Stimulated activated CD4-positive, alpha-beta T cell treated with anti-CD3 and anti-CD28 coated beads, Interleukin-2, amount 100 ng/mL, for 48 hours (primary cell): ENCODE results near the gene NIPA2.

Experiments
- DNase-seq, 2 donors: peaks; one replicate each; pipeline ENCODE4 v3.0.0-alpha.2; 2020

The NIPA2 gene

DNA sequence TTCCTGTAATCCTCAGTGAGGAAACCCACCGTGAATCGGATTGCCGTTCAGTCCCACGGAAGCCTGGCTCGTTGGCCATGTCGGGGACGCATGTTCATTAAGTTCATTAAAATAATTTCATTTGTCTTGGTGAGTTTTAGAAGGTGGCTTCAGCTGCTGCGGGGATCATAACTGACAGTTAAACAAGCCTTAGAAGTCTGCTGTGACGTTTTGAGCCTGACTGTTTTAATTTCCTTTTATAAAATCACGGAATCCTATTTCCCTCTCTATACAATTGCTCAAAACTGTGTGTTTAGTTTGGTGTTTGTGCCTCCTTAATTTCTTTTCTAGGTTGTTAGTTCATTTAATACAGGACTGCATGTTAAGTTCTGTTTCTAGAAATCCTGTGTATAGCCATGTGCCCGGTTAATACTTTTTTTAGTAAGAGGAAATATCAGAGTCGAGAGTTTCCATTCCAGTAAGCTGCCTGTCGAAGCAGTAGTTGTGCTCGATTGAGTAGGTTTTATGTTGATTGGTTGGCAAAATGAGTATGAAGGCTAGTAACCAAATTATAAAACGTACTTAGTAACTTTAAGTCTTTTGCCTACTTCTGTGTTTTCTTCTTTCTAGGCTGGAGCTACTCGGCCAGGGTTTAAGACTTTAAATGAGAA lies 705 bp downstream of the NIPA2 start:
- no peak for DNase-seq

DNA sequence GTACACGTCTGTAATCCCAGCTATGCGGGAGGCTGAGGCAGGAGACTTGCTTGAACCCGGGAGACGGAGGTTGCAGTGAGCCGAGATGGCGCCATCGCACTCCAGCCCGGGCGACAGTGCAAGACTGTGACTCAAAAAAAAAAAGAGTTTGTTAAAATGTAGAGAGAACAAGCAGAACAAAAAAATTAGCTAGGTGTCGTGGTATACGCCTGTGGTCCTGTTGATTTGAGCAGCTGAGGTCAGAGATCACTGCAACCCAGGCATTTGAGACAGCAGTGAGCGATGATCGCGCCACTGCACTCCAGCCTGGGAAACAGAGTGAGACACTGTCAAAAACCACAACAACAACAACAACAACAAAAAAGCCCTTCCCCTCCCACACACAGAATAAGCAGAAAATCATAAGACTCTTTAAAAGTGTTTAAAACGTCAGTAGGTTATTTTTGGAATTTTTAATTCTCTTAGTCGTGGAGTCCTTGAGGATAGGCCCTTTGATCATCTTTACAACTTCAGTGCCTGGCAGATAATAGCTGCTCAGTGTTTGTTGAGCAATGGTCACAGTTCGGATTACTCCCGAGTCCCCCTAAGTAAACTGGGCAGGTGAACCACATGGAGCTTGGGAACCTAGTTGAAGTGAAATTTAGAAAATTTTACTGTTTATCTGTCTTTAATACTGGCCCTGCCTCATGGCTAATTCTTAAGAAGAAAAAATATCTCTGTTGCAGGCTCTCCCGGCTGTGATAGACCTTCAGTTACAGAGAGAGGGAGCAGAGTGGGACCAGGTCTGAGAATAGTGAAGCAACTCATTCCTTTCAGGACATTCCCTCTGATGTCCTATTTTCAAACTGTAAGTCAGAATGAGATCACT lies 6.2 kb downstream of the NIPA2 start:
- no peak for DNase-seq

GRCh38 chr15:22845289-22845900 lies 6.9 kb downstream of the NIPA2 start:
- DNase-seq = no peak

DNA sequence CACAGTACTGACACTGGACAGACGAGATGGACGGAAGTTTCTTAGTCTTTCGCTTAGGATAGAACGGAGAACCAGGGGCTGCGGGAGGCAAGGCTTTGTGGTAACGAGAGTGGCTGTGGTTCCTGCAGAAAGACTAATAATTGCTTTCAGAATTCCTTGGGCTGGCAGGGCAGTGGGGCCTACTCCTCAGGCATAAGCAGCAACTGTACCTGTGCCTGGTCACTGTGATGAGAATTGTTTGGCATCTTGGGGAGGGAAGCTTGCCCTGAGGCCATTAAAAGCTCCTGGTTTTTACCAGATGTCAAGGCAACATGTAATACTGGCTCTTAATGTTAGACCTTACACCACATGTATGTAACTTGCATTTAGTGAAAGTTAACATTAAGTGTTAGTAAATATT lies 7.6 kb downstream of the NIPA2 start:
- no peak for DNase-seq

DNA sequence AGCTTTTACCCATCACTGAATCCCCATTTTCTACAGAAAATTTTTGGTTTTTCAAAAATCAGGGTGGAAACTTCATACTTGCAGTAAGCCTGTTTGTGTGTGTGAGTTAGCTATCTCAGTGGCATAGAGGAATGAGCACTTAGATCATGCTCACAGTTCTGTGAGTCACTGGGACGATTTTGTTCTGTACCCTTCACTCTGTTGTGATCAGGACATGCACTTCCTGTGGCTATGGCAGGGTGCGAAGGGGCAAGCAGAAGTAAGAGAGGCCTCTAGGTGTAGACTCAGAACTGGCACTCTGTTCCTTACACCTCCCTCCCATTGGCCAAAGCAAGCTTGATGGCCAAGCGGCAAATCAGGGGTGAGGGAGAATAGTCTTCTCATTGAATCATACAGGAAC lies 11.6 kb downstream of the NIPA2 start:
- DNase-seq = no peak

DNA sequence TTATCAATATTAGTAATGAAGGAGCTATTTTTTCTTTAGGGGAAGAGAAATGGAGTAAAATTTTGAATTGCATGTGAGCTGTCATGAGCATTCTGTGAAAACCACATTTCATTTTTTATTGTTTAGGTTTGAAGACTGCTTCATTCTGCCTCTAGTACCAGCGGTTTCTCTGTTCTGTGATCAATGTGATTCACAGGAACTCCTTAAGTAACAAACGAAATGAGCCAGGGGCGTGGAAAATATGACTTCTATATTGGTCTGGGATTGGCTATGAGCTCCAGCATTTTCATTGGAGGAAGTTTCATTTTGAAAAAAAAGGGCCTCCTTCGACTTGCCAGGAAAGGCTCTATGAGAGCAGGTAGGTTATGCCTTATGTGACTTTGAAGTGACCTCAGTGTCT lies 13.0 kb downstream of the NIPA2 start:
- DNase-seq = no peak

DNA sequence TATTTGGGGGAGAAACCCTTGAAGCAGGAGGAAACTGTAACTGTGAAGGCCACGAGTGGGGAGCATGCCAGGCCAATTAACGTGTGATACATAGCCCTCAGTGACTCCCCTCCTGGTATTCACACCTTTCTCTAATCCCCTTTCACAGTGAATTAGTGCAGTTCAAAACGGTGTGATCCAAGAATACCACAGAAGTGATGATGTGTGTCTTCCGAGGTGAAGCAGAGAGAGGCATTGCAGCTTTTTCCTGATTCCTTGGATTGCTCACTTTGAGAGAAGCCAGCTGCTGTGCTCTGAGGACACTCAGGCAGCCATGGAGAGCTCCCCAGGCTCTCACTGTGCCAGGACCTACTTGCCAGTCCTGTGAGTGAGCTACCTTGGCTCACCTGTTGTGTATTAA lies 17.3 kb downstream of the NIPA2 start:
- no peak for DNase-seq

GRCh38 chr15:22856659-22857058 lies 18.2 kb downstream of the NIPA2 start:
- no peak for DNase-seq

- no peak for DNase-seq
These were observed 22.7 kb downstream of the NIPA2 start for GRCh38 chr15:22861161-22861560.

GRCh38 chr15:22863356-22863755 lies 24.9 kb downstream of the NIPA2 start:
- no peak for DNase-seq

DNA sequence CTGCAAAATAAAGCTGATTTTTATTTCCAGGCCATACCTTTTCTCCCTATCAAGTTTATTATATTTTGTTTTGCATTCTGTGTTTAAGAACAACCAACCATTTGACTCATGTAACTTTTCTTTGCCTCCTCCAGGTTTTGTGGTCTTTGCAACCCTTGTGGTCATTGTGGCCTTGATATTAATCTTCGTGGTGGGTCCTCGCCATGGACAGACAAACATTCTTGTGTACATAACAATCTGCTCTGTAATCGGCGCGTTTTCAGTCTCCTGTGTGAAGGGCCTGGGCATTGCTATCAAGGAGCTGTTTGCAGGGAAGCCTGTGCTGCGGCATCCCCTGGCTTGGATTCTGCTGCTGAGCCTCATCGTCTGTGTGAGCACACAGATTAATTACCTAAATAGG lies 27.6 kb downstream of the NIPA2 start:
- DNase-seq = no peak

DNA sequence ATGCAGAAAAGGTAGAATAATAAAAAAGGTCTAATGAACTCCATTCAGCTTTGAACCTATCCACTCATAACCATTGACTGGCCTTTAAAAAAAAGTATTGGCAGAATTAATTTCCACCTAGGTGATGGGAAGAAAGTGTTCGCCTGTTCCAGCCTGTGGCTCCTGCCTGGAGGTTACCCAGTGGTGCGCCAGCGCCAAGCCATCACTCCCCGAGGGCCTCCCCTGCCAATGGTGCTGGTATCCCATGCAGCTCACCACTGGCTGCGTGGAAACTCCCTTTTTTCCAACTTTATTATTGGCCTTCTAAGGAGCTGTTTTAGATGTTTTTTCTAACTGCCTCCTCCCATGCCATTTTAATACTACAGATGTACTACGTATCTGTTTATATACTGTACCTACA lies 29.4 kb downstream of the NIPA2 start:
- no peak for DNase-seq

GRCh38 chr15:22868495-22868894 lies 30.0 kb downstream of the NIPA2 start:
- DNase-seq = no peak

DNA sequence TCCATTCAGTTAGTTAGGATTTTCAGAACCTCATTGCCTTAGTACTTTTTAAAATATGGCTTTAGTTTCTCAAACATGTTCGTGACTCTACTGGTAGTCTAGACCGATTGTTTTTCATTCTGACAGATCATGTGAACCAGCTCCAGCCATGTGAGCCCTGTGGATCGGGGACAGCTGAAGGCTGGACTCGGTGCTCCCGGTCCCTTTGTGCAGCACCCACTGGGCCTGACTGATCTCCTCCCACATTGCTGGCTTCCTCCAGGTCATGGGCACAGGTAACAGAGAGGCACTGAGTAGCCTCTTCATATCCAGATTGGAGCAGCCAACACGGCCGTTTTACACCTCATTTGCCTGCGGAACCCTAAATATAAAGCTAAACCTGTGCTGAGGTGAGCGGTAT lies 30.5 kb downstream of the NIPA2 start:
- no peak for DNase-seq

DNA sequence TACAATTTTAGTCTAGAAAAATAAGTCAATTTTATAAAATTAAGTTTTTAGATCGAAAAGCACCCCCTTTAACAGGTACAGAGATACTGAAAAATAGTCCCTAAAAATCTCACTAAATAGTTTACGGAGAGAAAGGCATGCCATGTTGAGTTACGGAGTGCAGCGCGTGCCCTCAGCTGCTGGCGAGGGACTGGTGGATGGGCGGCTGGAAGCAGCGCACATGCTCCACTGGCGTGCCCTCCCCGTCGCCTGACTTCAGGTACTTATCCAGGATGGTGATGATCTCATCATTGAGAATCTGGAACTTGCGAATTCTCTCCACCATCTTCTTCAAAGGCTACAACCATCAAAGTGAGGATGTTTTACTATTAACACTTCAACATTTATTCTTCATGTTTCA lies 31.4 kb downstream of the NIPA2 start:
- DNase-seq = no peak

GRCh38 chr15:22870865-22871264 lies 32.4 kb downstream of the NIPA2 start:
- DNase-seq = no peak

GRCh38 chr15:22871481-22872086 lies 33.1 kb downstream of the NIPA2 start:
- DNase-seq = no peak

DNA sequence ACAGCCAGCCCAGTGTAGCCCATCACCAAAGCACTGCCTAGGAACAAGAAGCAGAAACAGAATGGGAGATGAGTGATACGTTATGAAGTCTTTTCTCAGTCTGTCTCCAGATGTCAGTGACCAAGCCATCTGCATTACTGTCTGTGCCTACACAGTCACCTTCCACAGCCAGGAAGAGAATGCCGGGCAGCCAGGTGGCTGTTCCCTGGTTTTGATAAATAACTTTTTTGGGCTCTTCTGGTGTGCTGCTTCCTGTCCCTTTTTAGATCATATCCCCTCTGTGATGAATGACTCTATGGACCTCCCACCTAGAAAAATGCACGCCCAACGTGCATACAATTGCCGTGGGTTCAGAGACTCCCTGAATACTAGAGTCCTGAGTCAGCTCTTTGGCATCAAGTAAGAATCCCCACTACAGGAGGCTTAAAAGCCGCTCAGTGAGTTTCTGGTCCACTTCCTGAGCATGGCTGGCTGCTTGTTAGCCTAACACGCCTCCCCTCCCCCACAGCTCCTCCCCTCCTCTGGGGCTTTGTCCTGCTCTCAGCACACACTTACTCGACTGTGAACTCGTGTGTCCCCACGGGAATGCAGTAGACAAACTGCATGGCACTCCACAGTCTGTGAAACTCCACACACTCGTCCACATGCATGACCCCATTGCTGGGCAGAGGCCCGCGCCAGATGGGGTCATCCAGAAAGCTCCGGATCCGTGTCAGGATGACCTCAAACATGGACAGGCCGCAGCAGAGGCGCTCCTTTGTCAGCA lies 34.7 kb downstream of the NIPA2 start:
- DNase-seq = no peak

DNA sequence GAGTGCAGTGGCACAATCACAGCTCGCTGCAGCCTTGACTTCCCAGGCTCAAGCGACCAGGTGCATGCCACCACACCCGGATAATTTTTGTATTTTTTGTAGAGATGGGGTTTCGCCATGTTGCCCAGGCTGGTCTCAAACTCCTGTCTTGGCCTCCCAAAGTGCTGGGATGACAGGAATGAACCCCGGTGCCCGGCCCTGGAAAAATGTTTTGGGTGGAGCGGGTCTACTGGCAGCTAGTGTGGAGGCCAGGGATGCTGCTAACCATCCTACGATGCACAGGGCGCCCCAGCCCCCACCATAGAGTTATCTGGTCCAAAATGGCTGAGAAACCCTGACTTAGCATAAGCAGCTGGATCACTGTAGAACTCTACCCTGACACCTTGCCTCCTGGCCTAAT lies 35.4 kb downstream of the NIPA2 start:
- no peak for DNase-seq

DNA sequence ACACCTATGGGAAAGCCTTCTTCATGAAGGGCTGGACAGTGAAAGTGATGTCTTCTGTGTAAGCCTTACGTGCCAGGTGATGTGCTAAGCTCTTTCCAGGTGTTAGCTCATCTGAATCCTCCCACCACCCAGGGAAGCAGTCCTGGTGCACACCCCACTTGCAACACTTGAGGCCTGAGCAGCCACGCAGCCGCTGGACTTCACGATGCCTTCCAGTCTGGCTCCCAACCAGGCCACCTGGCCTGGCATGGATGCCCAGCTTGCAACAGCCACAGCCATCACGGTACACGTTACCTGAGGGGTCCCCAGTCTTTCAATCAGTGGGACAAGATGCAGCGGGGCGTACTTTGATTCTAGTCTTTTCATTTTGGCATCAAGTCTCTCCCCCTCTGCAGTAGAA lies 35.8 kb downstream of the NIPA2 start:
- DNase-seq = no peak

- no peak for DNase-seq
These were observed 36.5 kb downstream of the NIPA2 start for GRCh38 chr15:22874966-22875365.

DNA sequence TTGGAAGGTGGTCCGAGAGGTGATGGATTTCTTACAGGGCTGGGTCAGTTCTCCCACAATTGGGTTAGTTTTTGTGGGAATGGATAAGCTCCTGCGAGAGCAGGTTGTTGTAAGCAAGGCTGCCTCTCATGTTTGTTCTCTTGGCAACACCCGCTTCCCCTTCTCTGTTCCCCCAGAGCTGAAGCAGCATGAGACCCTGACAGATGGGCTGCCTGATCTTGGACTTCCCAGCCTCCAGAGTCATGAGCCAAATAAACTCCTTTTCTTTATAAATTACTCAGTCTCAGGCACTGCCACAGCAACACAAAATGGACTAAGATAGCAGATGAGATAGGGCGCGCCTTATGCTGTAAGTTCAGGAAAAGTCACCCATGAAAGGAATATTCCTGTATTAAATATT lies 38.7 kb downstream of the NIPA2 start:
- DNase-seq = no peak

GRCh38 chr15:22877607-22878006 lies 39.1 kb downstream of the NIPA2 start:
- DNase-seq = no peak
